T-helper 2 cell (primary cell): Measurements from ENCODE around the gene USP25.

ENCODE experiments used
- DNase-seq, 5 experiments: peaks; one replicate each; pipeline versions ENCODE4 v3.0.0 to v3.0.0-alpha.2; 2012 to 2022

The USP25 gene

DNA sequence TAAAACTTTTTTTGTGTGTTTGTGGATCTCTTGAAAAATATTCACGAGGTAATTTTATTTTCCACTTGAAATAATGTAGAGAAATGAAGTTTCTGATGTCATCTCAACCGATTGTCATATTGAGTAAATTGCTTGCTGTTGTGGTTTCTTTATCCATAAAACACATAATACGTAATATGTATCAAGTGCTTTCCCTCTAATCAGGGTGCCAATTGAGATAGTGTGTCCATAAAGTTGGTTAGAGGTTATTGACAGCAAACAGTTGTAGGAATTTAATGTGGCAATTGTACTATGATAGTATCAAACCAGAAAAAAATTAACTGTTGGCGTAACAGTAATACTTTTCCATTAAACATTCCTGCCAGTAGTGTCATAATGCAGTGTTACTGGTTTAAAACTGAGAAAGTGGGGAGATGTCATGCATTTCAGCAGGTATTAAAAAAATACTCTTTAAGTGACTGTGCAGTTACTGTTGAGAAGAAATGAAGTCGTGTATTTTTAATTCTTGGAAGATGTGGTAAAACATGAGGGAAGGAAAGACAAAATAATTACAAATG, 38.3 kb downstream of the USP25 start:
- no peak for DNase-seq

DNA sequence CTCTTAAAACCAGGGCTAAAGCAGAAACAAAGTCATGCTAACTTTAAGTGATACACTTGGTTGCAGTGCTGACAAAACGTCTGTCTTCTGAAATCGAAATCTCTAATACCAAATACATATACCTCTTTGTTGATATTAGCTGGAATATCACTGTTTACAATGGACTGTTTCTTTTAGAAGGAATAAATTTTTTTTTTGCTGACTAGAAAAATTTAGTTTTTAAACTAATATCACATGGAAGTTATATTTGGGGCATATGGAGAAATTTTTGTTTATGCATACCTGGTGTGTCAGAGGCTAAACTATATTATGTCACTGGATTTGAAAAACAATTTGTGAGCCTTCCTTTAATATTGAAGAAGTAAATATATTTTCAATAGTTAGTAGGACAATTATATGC, 39.1 kb downstream of the USP25 start:
- no peak for DNase-seq

DNA sequence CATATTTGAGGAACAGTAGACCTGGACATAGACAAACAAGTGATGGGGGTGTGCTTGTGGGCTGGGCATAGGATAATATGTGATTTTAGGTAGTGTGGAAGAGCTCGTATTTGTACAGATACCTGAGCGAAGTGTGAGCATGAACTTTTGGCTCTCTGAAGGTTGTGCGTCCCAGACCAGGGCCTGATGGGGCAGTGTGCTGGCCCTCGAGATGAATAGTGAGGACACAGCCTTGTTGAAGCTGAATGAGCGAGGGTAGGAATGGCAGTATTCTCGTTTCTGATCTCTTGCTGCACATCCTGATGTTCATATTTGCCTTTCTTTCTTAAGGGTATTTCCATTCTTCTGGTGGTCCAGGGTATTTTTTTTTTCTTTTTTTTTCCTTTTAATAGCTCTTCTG, 41.5 kb downstream of the USP25 start:
- DNase-seq: no peak

DNA sequence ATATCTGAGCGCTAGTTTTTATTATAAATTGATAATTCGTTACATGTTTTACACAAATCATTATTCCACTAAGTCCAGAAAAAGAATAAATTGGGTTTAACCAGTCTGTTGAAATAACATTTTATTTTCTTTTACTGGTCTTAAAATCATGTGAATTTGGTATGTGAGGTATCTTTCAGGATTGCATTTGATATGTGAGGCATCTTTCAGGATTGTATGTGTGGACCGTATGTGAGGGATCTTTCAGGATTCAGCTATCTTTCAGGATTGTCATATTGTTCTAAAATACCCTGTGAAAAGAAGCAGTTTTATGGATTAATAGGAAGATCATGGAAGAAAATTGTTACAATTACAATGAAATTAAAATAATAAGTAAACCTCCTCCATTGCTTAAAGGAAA, 42.9 kb downstream of the USP25 start:
- DNase-seq: no peak

DNA sequence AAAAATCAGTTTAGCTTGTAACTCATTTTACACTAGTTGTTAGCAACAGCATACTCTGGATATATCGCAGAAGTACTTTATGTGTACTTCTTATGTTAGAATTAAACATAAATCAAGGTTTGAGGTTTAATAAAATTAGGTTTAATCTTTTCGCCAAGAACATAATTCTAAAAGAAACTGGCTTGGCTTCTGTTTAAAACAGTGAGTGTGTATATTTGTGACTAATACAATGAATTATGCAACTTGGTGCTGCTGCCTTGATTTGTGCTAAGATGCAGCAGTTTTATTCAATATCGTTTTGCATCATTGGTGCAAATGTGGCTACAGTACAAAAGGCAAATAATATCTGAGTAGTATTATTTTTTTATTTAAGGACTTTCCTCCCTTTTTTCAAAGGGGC, 44.8 kb downstream of the USP25 start:
- DNase-seq: no peak

DNA sequence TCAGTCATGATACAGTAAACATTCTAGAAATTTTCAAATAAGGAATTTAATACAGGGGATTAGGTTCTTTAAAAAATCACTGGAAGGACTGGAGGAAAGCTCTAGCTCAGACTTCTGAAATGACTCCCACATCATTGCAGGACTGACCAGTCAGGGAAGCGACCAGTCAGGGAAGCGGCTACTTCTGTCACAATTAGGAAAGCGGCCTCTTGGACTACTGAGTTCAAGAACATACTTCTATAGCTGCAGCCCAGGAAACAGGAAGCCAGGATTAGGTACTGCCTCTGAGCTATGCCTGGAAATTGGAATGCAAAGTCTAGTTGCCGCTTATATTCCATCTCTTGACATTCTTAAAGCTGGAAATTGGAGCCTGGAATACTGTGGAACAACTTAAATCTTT, 45.5 kb downstream of the USP25 start:
- DNase-seq: no peak

DNA sequence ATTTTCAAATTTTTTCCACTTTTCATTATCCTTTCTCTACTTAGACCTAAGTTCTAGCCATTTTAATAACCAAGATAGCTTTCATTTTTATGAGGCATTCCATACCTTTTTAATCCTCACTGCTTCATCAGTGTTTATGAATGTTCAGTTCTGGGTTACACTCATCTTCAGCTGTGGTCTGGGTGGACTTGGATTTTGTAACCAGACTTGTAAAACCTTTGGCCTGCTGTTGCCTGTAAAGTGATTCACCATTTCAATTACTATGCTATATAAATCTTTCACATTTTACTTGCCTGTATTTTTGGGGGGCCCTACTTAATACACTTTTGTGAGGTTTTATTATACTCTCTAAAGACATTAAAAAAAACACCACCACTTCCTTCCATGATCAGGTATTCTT, 46.2 kb downstream of the USP25 start:
- DNase-seq: no peak

DNA sequence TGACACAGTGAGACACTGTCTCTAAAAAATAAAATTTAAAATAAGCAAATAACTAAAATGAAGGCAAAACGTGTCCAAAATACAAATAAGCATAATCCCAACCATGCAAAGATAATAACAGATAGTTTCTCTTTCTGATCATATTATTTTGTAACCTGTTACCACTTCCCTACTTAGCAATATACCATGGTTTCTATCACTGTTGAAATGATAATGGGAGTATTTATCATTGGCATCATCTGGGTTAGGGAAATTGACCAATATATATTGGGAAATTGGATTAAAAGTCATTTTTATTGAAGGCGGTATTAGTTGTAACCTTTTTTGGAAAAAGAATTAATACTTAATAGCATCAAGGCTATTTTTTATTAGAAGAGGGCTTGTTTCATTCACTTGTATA, 47.0 kb downstream of the USP25 start:
- no peak for DNase-seq

DNA sequence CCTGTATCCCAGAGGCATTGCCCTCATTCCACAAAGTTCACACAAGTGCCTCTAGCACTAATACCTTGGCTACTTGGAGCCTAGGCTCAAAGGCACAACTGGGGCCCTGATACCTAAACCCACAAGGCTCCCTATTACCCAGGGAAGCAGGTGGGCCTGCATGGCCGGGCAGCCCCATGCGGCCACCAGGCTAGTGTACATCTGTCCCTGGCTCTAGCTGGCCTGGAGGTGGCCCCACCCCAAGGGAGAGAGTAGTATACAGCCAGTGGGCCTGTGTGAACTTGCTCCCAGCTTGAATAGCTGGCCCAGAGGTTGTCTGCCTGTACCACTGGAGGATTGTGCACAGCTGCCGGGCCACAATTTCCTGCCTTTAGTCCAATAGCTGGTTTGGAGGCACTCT, 52.2 kb downstream of the USP25 start:
- no peak for DNase-seq

DNA sequence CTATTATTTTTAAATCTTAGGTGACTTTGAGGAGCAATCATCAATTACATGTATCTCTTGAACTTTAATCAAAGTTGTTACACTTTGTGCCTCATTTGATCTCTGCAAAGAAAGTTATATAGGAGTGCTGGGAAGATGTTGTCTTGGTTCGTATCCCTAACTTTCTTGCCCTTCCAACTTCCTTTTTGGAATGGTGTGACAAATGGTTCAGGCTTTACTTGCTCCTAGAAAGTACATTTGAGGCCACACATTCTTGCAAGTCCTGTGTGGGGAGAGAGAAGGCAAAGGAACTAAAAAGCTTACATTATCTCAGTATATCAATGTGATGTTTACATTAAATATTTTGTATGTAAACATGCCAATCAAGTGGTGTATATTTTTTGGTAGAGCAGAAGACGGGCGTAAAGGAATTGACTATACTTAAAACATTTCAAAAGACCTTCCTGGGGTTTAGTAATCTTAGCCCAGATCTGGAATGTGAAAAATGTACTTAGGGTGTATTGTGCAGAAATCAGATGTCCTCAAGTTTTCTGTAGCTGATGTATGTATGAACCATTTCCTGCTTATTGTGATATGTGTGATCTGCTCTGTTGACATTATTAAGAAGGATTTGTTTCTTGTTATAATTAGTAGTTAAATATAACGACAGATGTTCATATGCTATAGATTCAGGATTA, 59.2 kb downstream of the USP25 start:
- DNase-seq: no peak

DNA sequence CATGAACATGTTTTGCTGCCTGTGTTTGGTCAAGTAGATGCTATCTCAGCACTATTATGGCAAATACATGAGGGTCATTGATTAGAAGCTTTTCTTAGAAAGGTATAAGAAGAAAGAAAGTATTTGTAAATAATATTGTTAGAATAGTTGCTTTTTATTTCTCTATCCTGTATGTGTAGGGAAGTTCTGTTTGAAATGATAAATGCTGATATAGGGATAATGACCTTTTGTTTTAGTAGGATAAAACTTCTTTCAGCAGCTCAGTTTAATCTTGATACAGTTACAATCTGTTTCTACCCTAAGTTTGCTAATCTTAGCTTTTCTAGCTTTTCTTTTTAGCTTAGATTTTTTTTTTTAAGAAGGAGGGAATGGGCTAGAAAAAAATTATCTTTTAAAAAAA, 63.3 kb downstream of the USP25 start:
- no peak for DNase-seq

DNA sequence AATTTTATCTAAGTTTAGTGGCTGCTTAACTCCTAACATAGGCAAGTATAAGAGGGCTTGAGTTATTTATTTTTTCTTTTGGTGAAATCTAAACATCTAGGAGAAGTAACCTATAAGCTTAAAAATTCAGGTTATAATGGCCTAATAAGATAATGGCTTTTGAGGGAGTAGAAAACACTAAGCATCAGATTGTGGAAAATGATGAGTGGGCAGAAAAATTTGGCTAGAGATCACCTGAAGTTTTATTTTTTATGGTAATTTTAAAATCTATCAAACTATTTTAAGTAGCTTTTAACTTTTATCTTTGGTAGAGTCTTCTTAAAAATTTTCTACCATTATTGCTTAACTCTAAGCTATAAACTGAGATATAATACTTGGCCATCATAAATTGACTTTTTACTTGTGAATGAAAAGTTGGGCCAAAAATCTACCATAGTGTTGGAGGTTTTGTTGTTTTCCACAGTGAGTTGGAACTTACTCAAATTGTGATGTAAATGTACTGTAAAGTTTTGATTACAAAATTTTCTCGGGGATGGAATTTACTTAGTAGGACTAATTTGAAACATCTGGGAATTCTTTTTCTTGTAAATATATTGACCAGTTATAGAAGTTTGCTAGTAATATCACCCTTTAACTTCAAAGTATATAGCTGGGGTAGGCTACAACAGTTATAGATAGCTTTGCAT, 63.9 kb downstream of the USP25 start:
- no peak for DNase-seq

DNA sequence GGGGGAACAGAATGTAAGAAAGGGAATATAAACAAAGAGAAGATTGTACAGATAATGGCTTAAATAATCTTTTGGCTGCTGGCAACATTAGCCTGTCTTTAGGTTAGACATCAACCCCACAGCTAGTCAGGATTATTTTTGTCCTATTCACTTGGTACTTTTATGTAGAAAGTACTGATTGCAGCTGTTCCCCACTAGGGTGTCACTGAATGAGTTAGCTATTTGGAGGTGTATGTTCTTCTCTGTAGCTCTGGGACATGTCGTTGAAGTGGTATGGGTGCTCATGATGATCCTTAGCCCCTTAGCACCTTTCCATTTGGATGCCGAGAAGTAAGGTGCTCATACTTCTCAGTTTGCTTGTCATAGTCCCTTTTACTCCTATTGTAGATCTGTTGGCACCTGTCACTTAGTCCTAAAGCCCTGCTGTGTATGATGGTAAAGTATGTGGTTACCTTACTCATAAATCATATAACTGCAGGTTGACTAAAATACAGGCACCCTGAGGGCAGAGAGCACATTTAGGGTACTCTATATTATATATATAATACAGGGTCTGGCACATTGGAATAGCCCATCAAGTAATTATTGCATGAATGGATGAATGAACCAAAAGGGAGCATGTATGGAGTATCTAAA, 64.6 kb downstream of the USP25 start:
- no peak for DNase-seq

DNA sequence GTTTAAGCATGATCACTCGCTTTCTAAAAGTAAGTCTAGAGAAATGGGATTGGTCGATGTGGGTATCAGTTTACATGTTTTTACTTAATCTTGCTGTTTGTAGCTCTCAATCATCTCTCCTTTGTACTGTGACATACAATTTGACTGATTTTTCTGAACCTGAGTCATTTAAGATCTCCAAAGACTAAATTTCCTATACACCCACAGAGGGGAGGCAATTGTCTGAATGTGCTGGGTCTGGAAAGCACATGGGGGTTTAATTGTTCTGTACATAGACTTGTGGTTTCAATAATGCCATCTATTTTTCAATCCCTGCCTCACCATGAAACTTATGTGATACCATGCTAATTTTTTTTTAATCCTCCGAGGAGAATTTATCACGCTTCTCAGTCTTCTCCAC, 65.8 kb downstream of the USP25 start:
- no peak for DNase-seq

DNA sequence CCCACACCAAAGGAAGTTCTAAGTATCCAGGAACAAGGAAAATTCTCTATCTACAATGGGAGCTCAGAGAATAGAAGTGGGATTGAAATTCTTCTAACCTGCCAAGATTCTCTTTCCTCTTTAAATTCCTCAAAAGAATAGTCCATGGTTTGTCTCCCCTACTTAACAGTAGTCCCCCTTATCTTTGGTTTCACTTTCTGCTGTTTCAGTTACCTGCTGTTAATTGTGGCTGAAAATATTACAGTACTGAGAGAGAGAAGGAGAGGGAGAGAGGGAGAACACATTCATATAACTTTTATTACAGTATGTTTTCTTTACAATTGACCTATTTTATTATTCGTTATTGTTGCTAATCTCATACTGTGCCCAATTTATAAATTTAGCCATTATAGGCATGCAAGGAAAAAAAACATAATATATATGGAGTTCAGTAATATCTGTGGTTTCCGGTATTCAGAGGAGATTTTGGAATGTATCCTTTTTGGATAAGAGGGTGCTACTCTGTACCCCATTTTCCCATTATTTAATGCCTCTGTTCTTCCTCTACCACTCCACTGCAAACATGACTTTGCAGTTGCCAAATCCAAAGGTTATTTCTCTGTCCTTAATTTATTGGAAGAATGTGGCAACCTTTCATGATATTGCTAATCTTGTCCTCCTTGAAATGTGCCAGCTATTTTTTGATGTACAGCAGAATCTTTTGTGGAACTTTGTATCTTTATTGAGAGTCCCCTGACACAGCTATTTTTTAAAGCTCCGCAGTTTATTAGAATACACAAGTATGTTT, 68.0 kb downstream of the USP25 start:
- DNase-seq: peak in 1 of 5 experiments; percentile 16

DNA sequence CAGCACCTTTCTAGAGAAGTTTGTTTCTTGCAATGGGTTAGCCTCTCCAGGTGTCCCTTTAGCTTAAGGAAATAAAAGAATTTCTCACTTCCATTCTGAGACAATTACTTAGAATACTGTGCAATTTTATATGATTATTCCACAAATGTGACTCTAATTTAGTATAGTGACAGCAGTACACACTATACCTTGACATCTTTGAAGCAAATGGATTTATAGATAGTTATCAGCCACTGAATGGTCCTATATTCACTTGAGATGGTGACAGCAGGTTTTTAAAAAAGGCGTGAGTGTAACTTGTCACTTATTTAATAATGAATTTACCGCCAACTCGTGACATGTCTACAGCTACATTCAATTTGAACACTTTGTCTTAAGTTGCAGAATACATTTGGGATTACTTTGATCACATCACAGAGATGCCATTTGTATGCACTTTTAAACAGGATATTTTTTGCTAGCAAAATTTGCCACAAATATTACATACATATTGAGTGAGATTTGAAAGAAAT, 71.6 kb downstream of the USP25 start:
- no peak for DNase-seq

DNA sequence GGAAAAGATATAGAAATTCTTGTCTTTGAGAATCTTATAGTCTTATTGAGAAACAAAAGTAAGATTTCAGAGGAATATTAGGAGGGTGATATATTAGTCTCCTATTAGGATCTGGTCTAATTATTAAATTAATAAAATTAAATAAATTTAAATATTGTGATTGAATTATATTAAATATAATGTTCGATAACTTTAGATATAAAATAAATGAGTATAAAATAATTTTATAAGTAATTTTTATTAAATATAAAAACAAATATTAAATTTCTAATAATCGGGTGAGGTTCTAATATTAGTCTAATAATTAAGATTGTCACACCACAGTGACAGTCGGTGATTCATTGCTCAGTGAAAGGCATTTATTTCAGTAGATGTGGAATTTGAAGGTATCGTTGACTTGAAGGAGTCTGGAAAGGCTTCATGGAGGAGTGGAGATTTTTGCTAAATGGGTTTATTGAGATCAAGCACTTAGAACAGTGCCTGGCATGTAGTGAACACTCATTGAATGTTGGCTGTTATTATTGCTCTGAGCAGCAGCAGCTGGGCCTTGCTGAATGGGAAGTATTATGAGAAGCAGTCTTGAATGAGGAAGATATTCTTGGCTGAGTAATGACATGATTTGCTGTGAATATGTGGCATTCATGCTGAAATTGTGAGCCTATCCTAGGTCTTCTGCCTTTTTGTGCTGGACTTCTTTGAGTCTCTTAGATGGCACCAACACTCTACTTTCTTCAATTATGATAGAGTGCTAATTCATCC, 74.6 kb downstream of the USP25 start:
- DNase-seq: no peak

DNA sequence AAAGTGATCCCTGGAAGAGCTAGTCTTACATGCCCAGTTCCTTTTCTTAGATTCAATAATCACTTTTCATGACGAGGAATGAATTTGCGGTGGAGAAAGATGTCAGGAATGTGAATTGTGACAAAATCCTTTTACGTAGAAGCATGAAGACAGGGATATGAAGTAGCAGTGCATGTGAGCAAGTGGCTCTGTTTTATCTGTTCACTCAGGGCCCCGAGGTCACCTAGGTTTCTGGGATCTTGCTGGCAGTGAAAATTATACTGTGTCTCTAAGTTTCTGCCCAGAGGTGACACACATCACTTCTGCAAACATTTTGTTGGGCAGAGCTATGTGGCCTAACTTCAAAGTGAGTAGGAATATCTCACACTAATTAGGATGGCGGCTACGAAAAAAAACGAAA, 79.3 kb downstream of the USP25 start:
- DNase-seq: no peak

DNA sequence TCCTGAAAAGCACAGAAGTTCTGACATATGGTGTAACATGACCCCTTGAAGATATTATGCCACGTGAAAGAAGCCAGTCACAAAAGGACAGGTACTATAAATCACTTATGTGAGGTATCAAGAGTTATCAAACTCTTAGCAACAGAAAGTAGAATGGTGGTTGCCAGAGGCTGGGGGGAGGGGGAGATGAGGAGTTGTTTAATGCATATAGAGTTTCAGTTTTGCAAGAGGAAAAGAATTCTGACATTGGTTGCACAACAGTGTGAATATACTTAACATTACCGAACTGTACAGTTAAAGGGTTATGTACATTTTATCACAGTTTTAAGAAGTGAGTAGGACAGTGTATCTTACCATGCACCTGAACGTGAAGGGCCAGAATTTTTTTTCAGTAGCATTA, 80.0 kb downstream of the USP25 start:
- DNase-seq: peak in 1 of 5 experiments; percentile 17

DNA sequence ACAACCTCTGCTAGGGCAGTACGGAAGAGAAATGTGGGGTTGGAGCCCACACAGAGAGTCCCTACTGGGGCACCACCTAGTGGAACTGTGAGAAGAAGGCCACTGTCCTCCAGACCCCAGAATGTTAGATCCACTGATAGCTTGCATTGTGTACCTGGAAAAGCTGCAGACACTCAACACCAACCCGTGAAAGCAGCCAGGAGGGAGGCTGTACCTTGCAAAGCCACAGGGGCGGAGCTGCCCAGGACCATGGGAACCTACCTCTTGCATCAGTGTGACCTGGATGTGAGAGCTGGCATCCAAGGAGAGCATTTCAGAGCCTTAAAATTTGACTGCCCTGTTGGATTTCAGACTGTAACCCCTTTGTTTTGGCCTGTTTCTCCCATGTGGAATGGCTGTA, 85.5 kb downstream of the USP25 start:
- no peak for DNase-seq

DNA sequence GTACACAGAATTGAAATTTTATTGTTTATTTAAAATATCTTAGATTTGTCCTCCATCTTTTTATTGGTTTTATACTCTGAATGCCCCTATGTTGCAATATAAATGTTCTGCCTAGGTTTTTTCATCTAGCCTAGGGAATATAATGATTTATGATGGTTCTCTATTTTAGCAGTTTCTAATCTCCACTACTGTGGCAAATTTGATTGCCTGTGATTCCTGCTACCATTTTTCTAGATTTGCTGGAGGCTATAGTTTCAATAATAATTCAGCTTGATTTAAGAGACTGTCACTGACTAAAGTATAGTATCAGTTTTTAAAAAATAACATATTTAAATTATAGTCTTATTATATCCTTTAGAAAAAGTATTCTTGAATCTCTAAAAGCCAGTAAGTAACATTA, 90.5 kb downstream of the USP25 start:
- no peak for DNase-seq

DNA sequence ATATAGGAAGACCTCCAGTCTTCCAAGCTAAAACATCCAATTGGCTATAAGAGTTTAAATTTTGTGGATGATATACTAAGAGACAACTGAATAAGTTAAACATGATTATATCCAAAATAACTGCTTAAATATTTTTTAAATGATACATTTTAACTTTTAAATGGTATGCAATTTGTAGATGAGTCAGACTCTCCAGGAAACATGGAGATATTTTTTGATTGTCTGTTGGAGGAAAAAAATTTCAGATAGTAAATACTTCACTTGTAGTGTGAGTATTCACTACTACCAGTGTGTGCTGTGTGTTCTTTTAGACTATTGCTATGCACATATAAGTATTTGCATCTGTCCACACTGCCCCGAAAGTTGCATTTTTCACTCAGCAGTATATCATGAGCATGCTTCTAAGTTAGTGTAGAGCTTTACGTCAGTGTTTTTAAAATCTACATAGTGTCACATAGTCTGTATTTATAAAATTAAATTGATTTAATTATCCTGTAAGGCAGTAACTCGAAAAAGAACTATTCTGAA, 91.1 kb downstream of the USP25 start:
- DNase-seq: no peak
